HL-60 (cell line): Measurements from ENCODE around the gene DNAJC19.

Experiments used
- CTCF ChIP-seq: IDR thresholded peaks from one replicate; pipeline ENCODE4 v1.5.1; 2011; ENCODE audit warnings: low read length, control low read depth, inconsistent platforms; ENCODE audit not compliant: insufficient read depth
- POLR2AphosphoS5 ChIP-seq: IDR thresholded peaks from 2 replicates; pipeline ENCODE4 v1.6.1; 2012; ENCODE audit warnings: low read depth
- TF ChIP-seq, protein P1 (sequence below): IDR thresholded peaks from 2 replicates; pipeline ENCODE4 v1.6.1; 2012; ENCODE audit warnings: low read depth; ENCODE audit not compliant: insufficient replicate concordance

GRCh38 chr3:181030948-181031347, 41.4 kb upstream of the DNAJC19 start:
- TF ChIP-seq CTCF (no peak), POLR2AphosphoS5 (no peak)
- TF ChIP-seq, protein P1, sequence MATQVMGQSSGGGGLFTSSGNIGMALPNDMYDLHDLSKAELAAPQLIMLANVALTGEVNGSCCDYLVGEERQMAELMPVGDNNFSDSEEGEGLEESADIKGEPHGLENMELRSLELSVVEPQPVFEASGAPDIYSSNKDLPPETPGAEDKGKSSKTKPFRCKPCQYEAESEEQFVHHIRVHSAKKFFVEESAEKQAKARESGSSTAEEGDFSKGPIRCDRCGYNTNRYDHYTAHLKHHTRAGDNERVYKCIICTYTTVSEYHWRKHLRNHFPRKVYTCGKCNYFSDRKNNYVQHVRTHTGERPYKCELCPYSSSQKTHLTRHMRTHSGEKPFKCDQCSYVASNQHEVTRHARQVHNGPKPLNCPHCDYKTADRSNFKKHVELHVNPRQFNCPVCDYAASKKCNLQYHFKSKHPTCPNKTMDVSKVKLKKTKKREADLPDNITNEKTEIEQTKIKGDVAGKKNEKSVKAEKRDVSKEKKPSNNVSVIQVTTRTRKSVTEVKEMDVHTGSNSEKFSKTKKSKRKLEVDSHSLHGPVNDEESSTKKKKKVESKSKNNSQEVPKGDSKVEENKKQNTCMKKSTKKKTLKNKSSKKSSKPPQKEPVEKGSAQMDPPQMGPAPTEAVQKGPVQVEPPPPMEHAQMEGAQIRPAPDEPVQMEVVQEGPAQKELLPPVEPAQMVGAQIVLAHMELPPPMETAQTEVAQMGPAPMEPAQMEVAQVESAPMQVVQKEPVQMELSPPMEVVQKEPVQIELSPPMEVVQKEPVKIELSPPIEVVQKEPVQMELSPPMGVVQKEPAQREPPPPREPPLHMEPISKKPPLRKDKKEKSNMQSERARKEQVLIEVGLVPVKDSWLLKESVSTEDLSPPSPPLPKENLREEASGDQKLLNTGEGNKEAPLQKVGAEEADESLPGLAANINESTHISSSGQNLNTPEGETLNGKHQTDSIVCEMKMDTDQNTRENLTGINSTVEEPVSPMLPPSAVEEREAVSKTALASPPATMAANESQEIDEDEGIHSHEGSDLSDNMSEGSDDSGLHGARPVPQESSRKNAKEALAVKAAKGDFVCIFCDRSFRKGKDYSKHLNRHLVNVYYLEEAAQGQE = no peak
